Activated gamma-delta T cell treated with anti-CD3 and anti-CD28 coated beads, Interleukin-2, amount 50 U/mL, for 16 hours (primary cell): ENCODE results near the gene ALG11.
"Not testable (repeated sequence)": the region's sequence is repeated elsewhere in the genome, so short reads cannot be mapped to it uniquely, and the experiment has no call there.

Experiments used
- DNase-seq: peaks from one replicate; pipeline ENCODE4 v3.0.0-alpha.2; 2020; ENCODE audit warnings: low read depth

The ALG11 gene, protein sequence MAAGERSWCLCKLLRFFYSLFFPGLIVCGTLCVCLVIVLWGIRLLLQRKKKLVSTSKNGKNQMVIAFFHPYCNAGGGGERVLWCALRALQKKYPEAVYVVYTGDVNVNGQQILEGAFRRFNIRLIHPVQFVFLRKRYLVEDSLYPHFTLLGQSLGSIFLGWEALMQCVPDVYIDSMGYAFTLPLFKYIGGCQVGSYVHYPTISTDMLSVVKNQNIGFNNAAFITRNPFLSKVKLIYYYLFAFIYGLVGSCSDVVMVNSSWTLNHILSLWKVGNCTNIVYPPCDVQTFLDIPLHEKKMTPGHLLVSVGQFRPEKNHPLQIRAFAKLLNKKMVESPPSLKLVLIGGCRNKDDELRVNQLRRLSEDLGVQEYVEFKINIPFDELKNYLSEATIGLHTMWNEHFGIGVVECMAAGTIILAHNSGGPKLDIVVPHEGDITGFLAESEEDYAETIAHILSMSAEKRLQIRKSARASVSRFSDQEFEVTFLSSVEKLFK

DNA sequence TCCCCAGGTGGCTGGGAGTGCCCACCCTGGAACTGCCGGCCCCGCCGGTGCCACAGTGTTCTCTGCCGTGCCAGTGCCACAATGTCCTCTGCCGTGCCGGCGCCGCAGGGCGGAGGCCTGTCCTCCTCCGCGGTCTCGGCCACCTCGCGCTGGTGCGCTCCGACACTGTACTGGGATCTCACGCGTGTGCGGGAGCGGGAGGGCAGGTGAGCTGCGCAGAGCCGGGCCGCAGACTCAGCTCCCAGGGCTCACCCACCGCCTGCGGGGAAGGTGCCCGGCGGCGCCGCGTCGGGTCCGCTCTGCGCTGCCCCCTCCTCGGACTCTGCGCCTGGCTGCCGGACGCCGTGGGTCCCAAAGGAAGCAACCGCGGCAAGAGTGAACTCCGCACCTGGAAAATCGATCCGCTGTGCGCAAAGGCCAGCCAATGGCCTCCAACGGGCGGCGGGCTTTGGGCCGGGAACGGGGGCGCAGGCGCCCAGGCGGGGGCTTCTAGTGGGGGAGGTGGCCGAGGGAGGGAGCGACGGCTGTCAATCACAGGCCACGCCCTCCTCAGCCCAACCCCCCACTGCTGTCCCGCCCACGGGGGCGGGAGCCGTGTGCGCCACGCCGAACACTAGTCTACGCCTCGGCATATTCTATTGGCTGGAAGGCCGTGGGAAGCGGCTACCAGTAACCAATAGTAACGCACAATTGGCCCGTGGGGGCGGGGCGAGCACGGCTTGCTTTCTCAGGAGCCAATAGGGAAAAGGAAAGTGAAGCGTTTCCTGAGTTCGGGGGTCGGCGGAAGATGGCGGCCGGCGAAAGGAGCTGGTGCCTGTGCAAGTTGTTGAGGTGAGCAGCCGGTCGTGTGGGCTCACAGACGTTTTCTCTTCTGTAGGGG, at the start of gene ALG11:
Gene ALG11 (plus strand): TSS at position 767 of the 880 bp plus-strand sequence. CDS start 21 bp downstream, at position 788.
- peak; percentile 99 for DNase-seq

DNA sequence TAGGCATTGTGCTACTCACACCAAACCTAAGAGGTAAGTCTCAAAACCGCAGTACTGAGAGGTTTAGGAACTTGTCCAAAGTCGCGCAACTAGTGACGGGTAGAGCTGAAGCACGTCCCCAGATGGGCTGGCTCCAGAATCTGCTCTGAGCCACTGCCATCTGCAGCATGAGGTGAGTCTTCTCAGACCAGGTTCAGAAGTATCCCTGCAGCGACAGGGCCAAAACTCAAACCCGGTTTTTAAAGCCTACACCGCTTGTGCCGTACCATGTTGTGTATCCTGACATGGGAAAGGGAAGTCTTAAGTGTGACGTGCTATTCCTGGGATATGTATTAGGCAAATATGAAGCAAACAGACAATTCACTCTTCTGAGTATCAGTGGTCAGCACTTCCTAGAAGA, 46.0 kb upstream of the ALG11 start:
- no peak for DNase-seq

DNA sequence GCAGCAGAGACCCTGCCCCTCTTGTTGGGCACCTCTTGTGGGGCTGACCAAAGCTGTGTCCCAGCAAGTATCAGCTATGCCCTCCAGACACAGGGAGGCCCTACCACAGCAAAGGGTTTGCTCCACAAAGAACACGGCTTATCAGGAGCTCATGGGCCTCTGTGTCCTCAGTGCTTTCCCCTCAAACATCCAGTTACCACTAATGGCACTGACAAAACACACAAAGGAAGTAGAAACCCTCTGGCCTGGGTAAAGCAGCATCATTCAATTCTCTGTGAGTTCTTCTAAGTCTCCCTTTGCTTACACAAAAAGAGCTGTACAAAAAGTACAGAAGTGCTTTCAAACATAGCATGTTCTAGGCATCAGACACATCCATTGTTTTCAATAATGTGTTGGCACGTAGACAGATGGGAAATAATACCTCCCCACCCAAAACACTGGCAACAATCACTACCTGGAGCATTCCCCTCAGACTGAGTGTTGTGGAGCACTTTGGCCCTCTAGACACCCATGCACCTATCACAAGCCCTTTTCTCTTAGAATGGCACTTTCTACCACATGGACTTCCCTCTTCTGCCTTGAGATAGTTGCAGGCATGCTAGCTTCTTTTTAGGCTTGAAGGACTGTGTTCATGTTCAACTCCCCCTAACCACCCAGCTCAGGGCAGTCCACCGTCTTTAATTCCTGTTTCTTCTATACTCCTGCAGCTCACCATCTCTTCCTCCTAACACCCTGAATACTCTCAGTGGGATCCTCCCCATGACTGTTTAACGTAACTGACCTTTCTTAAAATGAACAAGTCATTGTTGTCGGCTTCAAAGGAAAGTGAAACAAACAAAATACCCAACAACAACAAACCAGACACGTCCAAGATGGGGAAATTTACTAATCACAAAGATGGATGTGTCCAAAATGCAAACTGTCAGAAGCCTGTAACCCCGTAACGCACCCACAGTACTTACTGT, 44.4 kb upstream of the ALG11 start:
- DNase-seq = no peak

DNA sequence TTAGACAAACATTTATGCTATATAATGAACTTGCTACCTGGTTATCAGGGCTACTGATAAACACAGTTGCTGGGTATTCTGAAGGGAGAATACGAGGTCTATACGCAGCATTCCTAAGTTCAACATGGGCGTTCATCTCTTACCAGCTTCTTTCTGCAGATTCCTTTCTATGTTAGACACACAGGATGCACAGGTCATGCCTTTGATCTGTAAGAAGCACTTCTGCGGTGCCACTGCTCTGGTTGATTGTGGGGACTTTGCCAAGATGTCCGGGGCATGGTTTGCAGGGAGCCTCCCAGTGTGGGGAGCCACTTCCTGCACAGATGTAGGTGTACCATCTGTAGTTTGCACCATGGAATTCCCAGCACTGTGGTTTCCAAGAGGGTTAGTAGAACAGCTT, 41.8 kb upstream of the ALG11 start:
- DNase-seq = no peak

DNA sequence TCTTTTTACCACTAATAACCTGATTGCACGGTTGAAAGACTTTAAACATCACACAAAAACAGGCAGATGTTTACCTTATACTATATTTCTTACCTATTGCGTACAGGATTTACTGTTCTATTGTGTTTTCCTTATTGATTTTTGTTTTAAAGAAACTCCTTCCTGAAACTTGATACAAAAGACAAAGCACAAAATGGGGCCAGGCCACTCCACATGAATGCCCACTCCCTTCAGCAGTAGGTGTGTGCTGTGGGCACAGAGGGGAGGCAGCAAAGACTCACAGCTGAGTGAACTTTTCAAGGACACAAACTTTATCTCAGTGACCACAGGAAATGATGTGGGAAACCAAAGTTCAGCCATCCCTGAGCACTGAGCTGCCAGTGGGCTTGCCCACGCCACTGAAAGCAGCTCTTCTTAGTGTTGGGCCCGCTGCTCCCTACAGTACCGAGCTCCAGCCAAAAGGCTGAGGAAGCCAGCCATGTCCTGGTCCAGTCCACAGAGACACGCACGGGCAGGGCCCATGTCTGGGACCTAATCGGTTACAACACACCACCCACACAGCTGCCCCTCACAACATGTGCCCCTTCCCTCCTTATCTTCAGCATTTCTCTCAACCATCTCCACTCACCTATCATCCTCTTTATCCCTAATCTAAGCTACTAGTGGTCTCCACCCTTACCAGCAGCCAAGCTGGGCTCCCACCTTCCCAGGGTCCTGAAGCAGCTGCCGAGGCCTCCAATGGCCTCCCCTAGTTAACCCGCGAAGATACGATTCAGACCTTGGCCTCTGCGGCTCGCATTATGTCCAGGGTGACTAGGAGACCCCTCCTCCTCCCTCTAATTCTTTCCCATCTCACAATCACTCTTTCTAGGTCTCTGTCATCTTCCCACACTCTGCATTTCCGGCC, 40.4 kb upstream of the ALG11 start:
- no peak for DNase-seq

DNA sequence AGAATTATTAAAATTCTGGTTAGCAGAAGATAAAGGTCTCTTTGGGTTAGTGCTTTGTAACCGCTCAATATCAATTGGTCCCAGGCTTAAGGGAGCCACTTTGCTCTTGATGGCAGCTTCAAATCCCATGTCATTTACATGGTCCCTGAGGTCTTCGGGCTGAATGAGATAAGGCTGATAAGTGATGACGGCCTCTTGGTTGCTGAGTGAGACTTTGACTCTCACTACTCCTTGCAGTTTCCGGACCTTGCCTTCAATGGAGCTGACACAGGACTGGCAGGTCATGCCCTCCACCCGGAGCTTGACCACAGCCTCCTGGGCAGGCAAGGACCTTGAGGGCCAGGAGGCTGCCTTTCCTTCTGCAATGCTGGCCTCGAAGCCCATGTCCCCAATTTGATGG, 37.7 kb upstream of the ALG11 start:
- no peak for DNase-seq

DNA sequence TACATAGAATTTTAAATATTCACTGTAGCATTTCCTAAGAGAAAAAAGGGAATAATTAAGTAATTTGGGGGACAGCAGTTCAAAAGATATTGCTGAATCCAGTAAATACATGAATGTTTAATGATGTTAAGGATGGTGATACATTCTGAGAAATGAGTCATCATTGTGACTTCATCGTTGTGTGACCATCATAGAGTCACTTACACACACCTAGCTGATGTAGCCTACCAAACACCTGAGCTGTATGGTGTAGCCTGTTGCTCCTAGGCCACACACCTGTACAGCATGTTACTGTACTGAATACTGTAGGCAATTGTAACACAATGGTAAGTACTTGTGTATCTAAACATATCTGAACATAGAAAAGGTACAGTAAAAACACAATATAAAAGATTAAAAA, 35.8 kb upstream of the ALG11 start:
- no peak for DNase-seq

DNA sequence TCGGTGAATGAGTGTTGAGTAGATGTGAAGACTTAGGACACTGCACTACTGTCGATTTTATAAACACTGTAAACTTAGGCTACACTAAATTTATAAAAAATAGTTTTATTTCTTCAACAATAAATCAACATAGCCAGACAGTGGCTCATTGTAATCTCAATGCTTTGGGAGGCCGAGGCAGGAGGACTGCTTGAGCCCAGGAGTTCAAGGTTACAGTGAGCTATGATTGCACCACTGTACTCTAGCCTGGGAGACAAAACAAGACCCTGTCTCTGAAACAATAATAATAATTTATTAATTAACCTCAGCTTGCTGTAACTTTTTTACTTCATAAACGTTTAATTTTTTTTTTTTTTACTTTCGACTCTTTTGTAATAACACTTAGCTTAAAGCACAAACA, 35.3 kb upstream of the ALG11 start:
- DNase-seq = no peak

DNA sequence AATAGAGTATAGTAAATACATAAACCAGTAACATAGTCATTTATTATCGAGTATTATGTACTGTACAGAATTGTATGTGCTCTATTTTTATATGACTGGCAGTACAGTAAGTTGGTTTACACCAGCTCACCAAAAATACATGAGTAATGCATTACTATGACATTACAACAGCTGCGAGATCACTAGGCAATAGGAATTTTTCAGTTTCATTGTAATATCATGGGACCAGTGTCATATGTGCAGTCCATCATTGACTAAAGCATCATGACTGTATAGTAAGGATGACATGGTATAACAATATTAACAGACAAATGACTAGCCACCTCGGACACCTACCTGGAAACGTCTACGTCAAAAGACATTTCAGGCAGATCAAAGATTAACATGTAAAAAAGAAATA, 34.6 kb upstream of the ALG11 start:
- no peak for DNase-seq

DNA sequence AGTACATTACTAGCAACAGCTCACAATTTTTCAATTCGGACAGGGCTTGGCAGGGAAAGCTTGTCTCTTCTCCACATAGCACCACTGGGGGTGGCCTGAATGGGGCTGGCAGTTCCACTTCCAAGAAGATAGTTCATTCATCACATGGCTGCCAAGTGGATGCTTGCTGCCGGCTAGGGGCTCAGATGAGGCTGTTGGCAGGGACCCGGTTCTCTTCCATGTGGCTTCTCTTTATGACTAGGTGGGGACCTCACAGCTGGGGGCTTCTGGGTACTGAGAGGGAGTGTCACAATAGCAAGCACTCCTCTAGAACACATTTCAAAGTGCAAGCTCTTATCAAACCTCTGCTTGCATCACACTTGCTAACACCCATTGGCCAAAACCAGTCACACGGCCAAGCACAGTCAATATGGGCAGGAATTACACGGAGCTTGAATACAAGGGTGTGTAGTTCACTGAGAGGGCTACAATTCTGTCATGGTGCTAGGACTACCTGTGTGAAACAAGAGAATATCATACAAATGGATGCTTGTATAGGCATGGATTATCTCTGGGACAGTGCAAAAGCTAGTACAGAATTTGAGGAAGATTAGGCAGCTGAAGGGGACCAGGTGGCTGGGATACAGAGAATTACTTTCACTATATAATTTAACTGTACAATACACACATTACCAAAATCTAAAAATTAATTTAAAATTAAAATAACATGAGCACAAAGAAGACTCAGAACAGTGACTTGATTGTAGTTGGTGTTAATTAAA, 33.2 kb upstream of the ALG11 start:
- no peak for DNase-seq

DNA sequence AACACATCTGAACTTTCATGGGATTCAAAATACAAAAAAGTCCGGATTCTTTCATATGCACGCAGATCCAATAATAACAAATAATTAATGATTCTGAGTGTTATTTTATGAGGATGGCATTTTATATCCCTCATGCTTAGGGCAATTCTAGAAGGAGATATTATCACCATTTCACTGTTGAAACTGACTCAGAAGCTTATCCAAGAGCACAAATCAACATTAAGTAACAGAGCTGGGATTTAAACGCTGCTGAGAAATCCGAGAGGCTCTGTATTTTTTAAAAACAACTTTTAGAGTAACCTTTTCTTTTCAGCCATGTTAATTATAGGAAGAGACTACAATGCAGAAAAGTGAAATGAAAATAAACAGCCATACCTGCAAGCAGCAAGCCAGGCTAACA, 31.3 kb upstream of the ALG11 start:
- DNase-seq = no peak

DNA sequence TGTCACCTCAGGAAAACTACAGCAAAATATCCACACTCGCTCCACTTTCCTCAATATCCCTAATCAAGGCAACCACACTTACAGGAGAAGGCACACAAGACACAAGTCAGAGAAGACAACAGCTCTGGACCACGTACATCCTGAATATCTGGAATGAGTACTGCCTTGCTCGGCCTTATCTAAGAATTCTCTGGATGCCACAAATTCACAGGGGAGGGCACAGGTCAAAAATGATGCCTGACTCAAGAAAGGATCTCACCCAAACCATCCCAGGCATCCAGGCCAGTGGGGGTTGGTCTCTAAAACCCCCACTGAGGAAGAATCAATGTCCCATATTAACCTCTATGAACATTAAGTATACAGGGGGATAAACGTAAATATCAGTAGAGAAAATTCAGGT, 30.8 kb upstream of the ALG11 start:
- DNase-seq = no peak

DNA sequence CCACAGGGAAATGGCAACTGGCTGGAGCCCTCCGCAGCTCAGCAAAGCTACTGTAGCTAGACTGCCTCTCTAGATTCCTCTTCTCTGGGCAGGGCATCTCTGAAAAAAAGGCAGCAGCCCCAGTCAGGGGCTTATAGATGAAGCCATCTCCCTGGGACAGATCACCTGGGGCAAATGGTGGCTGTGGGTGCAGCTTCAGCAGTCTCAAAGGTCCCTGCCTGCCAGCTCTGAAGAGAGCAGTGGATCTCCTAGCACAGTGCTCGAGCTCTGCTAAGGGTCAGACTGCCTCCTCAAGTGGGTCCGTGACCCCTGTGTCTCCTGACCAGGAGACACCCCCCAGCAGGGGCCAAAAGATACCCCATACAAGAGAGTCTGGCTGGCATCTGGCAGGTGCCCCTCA, 28.9 kb upstream of the ALG11 start:
- not testable (repeated sequence) for DNase-seq

DNA sequence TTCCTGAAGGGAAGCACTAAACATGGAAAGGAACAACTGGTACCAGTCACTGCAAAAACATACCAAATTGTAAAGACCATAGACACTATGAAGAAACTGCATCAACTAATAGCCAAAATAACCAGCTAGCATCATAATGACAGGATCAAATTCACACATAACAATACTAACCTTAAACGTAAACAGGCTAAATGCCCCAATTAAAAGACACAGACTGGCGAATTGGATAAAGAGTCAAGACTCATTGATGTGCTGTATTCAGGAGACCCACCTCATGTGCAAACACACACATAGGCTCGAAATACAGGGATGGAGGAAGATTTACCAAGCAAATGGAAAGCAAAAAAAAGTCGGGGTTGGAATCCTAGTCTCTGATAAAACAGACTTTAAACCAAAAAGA, 27.3 kb upstream of the ALG11 start:
- DNase-seq = not testable (repeated sequence)

DNA sequence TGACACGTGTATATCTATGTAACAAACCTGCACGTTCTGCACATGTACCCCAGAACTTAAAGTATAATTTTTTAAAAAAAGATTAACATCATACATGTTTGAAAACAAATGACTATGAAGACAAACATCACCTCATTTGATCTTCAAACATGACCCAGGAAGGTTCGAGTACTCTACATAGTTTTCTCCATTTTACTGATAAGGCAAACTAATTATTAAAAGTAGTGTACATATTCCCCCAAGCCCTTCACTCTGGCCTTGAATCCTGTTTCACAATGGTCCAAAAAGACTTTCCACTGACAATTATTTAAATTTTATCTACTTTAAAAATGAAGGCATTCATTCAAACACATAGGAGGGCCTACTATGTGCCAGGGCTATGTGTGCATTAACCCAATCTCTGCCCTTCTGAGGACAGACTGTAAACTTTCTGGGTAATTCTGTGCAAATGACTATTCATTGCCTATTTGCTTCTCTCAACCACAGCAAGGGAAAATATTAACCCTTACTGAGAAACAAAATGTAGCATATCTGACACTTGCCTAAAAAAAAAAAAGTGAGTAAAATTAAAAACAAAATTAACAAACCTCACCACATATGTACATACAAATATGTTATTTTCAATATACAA, 23.1 kb upstream of the ALG11 start:
- no peak for DNase-seq

DNA sequence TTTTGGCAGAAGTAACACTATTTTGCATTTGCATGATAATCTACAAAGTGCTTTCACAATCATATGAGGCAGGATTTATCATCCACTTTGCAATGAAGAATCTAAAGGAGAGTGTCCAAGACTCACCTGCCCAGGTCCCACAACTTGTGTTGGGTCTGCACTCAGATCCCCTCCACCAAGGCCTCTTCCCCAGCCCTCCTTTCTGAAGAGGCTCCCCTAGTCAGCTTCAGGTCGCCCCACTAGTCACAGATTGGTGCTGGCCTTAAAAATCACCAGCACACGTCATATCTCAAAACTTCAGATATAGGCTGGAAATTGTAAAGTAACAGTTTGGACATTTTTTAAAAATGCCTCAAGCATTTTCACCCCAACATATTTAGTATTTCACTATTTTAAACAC, 18.5 kb upstream of the ALG11 start:
- DNase-seq = no peak

DNA sequence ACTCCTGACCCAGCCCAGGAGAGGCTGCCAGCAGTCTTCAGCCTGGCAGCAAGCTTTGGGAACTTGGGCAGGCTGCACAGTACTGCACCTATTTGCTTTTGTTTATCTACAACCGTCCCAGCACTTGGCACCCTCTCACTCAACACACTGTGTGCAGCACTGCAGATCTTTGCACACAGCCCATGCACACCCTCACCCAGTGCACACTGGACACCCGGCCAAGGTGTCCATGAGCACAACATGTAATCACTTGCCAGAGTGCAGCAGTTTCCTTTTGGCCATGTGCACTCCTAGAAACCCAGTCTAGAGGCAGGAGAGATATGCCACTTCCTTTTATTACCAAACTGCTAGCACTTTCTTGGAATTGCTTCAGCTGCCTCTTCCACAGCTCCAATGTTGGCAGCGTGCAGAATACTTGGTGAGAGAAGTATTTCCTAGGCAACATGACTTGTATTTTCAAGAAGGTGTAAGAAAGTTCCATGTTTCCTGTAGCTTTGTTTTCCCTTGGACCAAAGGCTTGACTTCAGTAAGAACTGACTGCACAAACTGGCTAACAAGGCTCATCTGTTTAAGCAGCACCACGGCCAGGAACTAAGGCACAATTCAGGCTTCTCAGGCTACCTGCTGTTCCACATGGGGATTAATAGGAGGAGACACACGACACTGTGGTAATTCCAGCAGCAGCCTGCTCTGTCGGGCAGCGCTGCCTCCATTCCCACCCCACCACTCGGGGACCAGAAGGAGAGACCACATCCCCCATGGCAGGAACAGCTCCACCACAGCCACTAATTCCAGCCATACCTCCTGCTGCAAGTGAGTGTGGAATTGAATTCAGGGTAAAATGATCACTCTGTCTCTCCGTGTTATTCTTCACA, 16.3 kb upstream of the ALG11 start:
- DNase-seq = no peak

DNA sequence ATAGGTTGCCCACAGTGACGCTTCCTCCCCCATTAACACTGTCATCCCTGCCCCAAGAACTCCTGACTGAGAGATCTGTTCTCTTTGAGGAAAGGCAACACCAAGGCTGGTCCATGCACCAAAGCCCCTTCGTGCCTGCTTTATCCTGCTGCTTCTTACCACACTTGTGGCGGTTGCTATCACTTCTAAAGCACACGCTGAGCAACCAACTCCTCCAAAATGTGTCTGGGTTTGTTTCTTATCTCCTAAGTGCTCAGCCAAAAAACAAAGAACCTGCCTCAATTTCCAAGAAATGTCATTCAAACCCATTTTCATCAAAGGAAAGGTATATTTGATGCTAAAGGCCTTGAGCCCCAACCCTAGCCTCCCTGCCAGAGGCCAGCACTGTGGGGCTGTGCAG, 15.6 kb upstream of the ALG11 start:
- DNase-seq = no peak

DNA sequence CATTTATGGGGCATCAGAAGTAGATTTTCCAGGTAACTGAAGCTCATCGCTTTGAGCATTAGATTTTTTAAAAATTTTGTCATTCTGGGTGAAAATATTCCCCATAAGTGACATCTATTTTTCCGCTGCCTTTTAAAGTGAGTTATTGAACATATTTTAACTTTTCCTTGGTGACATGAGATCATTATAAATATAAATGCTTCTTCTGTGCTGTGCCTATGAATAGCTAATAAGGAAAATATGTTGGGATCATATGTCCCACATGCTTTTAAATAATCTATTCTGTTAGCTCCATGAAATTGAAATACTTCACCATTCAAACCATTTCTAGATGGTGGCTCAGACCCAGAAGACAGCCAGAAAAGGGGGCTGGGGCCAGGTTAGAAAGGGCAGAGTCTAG, 15.0 kb upstream of the ALG11 start:
- no peak for DNase-seq
